Measurements from ENCODE around the gene SDF2L1. TPM values are rescaled to one million over a fixed set of nuclear protein-coding genes. Genes with fewer than 3 reads are reported as not detected.

SDF2L1 gene
- total and polyA plus RNA-seq, 2 donors (not counting 3 experiments of a cell fraction or from before 2014, with no cell fraction given) = 66.7 to 79.5 TPM

GRCh38 chr22:21665047-21665851, 23.1 kb downstream of the SDF2L1 start:
- CTCF ChIA-PET = interaction anchor here (1.2 kb wide), 1 partner anchor 36 kb away, joined by 3 read pairs; no protein-coding TSS in a partner anchor
- intact Hi-C loops (cut with micrococcal nuclease) (no loop called here), dilution Hi-C loops (cut with MboI; ENCODE audit: extremely low pct_ligation_motif_present, low sequenced_read_pairs) (no loop called here)
- H3K9me3 ChIP-seq (replicated peaks; ENCODE audit: control insufficient read depth, insufficient read depth, low read length) = no peaks in the 10 kb centered on the region
- no peaks in the 10 kb centered on the region for H4K20me1 ChIP-seq (replicated peaks; ENCODE audit: control insufficient read depth, extremely low read depth, insufficient read depth, low read length)
- H3K9me1 ChIP-seq (replicated peaks; ENCODE audit: control insufficient read depth, extremely low read depth, insufficient read depth, low read length) = no peaks in the 10 kb centered on the region
- H3K4me2 ChIP-seq (ENCODE audit: insufficient read depth, low read length) = peak overlapping the region; percentile 90
- DNase-seq (ENCODE audit: low read depth, low spot score) = no peak
- no peak for TF ChIP-seq CTCF (IDR thresholded peaks at IDR 0.05; ENCODE audit: extremely low read depth in 1 of 2, insufficient read depth in 1 of 2, low read depth in 1 of 2, low read length in 2 of 2)
- TF ChIP-seq EZH2 (IDR thresholded peaks at IDR 0.05; ENCODE audit: borderline replicate concordance, low read depth, low read length, severe bottlenecking) = no peak
- no peak for TF ChIP-seq GATA2 (IDR thresholded peaks at IDR 0.05; ENCODE audit: insufficient read depth, insufficient read length, low read depth, low read length)
- no peak for TF ChIP-seq POLR2A (IDR thresholded peaks at IDR 0.05; ENCODE audit: low read depth, low read length)
- TF ChIP-seq FOS (IDR thresholded peaks at IDR 0.05; ENCODE audit: borderline replicate concordance, insufficient read depth, low read length) = no peak
- no peak for TF ChIP-seq MAX (IDR thresholded peaks at IDR 0.05; ENCODE audit: insufficient read depth, insufficient read length)
- TF ChIP-seq POLR2AphosphoS5 (IDR thresholded peaks at IDR 0.05; ENCODE audit: insufficient read depth, low read depth, low read length) = no peak
- TF ChIP-seq MYC (IDR thresholded peaks at IDR 0.05; ENCODE audit: low read depth, low read length) = no peak
- no peak for TF ChIP-seq JUN (IDR thresholded peaks at IDR 0.05; ENCODE audit: borderline replicate concordance, insufficient read depth, insufficient read length, low read depth)
- H3K4me3 ChIP-seq (replicated peaks in 1 of 3; ENCODE audit: insufficient read depth in 1 of 3, low read depth in 1 of 3, low read length in 3 of 3) = peak overlapping the region; percentile 87 to 94 (median 89)
- H2AFZ ChIP-seq (ENCODE audit: low read depth, low read length) = peak overlapping the region; percentile 99
- H3K4me1 ChIP-seq (ENCODE audit: control insufficient read depth, extremely low read depth, insufficient read depth, low read length) = peaks cover 7% of the 10 kb centered on the region
- H3K9ac ChIP-seq (replicated peaks; ENCODE audit: extremely low read depth, insufficient read depth, low read length) = peak overlapping the region; percentile 86
- H3K27me3 ChIP-seq (ENCODE audit: control insufficient read depth in 2 of 2, insufficient read depth in 2 of 2, low read length in 2 of 2) = peaks cover 0 to 2% of the 10 kb centered on the region in 2 experiments
- FAIRE-seq = no peak
- H3K79me2 ChIP-seq (ENCODE audit: control insufficient read depth, insufficient read depth, low read length) = peaks cover 8% of the 10 kb centered on the region
- H3K36me3 ChIP-seq (ENCODE audit: control insufficient read depth in 2 of 2, extremely low read depth in 1 of 2, insufficient read depth in 2 of 2, low read length in 2 of 2) = no peaks in the 10 kb centered on the region
- POLR2A ChIA-PET = no interaction called here
- BruUV-seq (replicated peaks) = no TSS peak
- peak overlapping the region; percentile 80 for H3K27ac ChIP-seq (ENCODE audit: insufficient read depth, low read depth, low read length)
